Panc1 (cell line): ENCODE measurements around the gene FGF21. TPM values are rescaled to one million over a fixed set of nuclear protein-coding genes. Genes with fewer than 3 reads are reported as not detected.

Source experiments
- ATAC-seq: fragments of 200-7000 bp; cut with Tn5 transposase; 2 replicates; pipeline ENCODE4 v1.9.1; 2020; ENCODE audit warnings: mild to moderate bottlenecking, moderate library complexity
- BruUV-seq: library from RNA; stranded (reverse); fragments of 400-500 nt; replicated peaks from 2 replicates; lab custom pipeline; 2021; lab: Mats Ljungman, UMichigan
- CTCF ChIA-PET: fragments of 300-600 bp; sonication (Branson Sonifier 250); formaldehyde crosslinking; loops from one replicate; lab custom pipeline; 2022; ENCODE audit warnings: antibody characterized with exemption; lab: Charles Lee
- POLR2A ChIA-PET: fragments of 300-600 bp; sonication (Branson Sonifier 250); formaldehyde crosslinking; loops from one replicate; lab custom pipeline; 2022; ENCODE audit warnings: antibody characterized with exemption; lab: Charles Lee
- DNase-seq: peaks from one replicate; pipeline ENCODE4 v3.0.0-alpha.2; 2010; ENCODE audit warnings: low read depth, low spot score
- H3K27ac ChIP-seq: 2 replicates; pipeline ENCODE4 v1.5.1; 2011; ENCODE audit warnings: mild to moderate bottlenecking, low read length, inconsistent platforms
- H3K27me3 ChIP-seq: fragments of 200-500 bp; sonication (Bioruptor generic); 2 replicates; pipeline ENCODE4 v1.6.0; 2014; ENCODE audit warnings: low read length, inconsistent platforms; ENCODE audit not compliant: control insufficient read depth, insufficient read depth
- H3K36me3 ChIP-seq: fragments of 200-500 bp; sonication (Bioruptor generic); 2 replicates; pipeline ENCODE4 v1.5.1; 2014; ENCODE audit warnings: inconsistent platforms, mild to moderate bottlenecking, low read length, moderate library complexity; ENCODE audit not compliant: control insufficient read depth, insufficient read depth
- H3K4me1 ChIP-seq: 2 replicates; pipeline ENCODE4 v1.5.1; 2011; ENCODE audit warnings: inconsistent platforms, mild to moderate bottlenecking, low read length, moderate library complexity; ENCODE audit not compliant: control insufficient read depth, insufficient read depth
- H3K4me3 ChIP-seq, 2 experiments: 2 replicates each; pipeline ENCODE4 v1.5.1; 2011 to 2012; ENCODE audit warnings: low read depth in 2 of 2, low read length in 2 of 2, mild to moderate bottlenecking in 2 of 2, inconsistent platforms in 1 of 2, moderate library complexity in 1 of 2
- H3K9me3 ChIP-seq: fragments of 200-500 bp; sonication (Bioruptor generic); 2 replicates; pipeline ENCODE4 v1.5.1; 2014; ENCODE audit warnings: low read depth, mild to moderate bottlenecking, inconsistent platforms, low read length, moderate library complexity; ENCODE audit not compliant: control insufficient read depth, insufficient read depth
- POLR2AphosphoS5 ChIP-seq: IDR thresholded peaks from 2 replicates; pipeline ENCODE4 v1.6.1; 2012; ENCODE audit warnings: mild to moderate bottlenecking, low read depth, low read length, moderate library complexity
- SIN3A ChIP-seq: IDR thresholded peaks from 2 replicates; pipeline ENCODE4 v1.6.1; 2012; ENCODE audit warnings: low read depth, mild to moderate bottlenecking, low read length, moderate library complexity, borderline replicate concordance; ENCODE audit not compliant: insufficient read depth
- TCF7L2 ChIP-seq: IDR thresholded peaks from 2 replicates; pipeline ENCODE4 v1.6.1; 2011; ENCODE audit warnings: mild to moderate bottlenecking, low read depth, low read length, inconsistent platforms
- in situ Hi-C: cut with HindIII; loops from 2 replicates; pipeline ENCODE4 v1.10.0; 2016; ENCODE audit warnings: low sequenced_read_pairs, low pct_unique_long_range_greater_than_20kb
- intact Hi-C: fragments of 100-400 bp; cut with micrococcal nuclease; formaldehyde crosslinking; loops from one replicate; pipeline ENCODE4 v1.10.0; 2022; ENCODE audit not compliant: unreplicated experiment
- total RNA-seq: library from RNA; stranded (reverse); gene quantifications from one replicate; pipeline ENCODE4 v1.2.1, GENCODE V29; 2021; ENCODE audit not compliant: unreplicated experiment
- TF ChIP-seq, protein P1 (sequence below), 2 experiments: IDR thresholded peaks; 2 replicates each; pipeline ENCODE4 v1.6.1; 2011 to 2012; ENCODE audit warnings: low read depth in 2 of 2, control low read depth in 1 of 2, low read length in 1 of 2, mild to moderate bottlenecking in 1 of 2, moderate library complexity in 1 of 2; ENCODE audit not compliant: insufficient read depth in 1 of 2
- TF ChIP-seq, protein P2 (sequence below): fragments of 450-650 bp; IDR thresholded peaks from 2 replicates; pipeline ENCODE4 v1.5.1; 2017; ENCODE audit warnings: mild to moderate bottlenecking

The FGF21 gene
- total RNA-seq, 1 experiment from 2014 or later = not detected

DNA sequence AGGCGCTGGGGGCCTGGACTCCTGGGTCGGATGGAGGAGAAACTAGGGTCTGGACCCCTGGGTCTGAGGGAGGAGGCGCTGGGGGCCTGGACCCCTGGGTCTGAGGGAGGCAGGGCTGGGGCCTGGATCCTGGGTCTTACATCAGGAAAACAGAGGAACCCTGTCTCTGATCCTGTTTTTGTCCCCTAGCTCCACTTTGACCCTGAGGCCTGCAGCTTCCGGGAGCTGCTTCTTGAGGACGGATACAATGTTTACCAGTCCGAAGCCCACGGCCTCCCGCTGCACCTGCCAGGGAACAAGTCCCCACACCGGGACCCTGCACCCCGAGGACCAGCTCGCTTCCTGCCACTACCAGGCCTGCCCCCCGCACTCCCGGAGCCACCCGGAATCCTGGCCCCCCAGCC is 2.4 kb downstream of the FGF21 start:
- intact Hi-C loops = no loop called here
- TF ChIP-seq TCF7L2 = no peak
- TF ChIP-seq POLR2AphosphoS5 = no peak
- no peak for TF ChIP-seq SIN3A
- TF ChIP-seq, protein P1, sequence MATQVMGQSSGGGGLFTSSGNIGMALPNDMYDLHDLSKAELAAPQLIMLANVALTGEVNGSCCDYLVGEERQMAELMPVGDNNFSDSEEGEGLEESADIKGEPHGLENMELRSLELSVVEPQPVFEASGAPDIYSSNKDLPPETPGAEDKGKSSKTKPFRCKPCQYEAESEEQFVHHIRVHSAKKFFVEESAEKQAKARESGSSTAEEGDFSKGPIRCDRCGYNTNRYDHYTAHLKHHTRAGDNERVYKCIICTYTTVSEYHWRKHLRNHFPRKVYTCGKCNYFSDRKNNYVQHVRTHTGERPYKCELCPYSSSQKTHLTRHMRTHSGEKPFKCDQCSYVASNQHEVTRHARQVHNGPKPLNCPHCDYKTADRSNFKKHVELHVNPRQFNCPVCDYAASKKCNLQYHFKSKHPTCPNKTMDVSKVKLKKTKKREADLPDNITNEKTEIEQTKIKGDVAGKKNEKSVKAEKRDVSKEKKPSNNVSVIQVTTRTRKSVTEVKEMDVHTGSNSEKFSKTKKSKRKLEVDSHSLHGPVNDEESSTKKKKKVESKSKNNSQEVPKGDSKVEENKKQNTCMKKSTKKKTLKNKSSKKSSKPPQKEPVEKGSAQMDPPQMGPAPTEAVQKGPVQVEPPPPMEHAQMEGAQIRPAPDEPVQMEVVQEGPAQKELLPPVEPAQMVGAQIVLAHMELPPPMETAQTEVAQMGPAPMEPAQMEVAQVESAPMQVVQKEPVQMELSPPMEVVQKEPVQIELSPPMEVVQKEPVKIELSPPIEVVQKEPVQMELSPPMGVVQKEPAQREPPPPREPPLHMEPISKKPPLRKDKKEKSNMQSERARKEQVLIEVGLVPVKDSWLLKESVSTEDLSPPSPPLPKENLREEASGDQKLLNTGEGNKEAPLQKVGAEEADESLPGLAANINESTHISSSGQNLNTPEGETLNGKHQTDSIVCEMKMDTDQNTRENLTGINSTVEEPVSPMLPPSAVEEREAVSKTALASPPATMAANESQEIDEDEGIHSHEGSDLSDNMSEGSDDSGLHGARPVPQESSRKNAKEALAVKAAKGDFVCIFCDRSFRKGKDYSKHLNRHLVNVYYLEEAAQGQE (IDR thresholded peaks at IDR 0.05; ENCODE audit: insufficient read depth in 1 of 2, low read depth in 2 of 2, low read length in 1 of 2) = no peak
- TF ChIP-seq, protein P2, sequence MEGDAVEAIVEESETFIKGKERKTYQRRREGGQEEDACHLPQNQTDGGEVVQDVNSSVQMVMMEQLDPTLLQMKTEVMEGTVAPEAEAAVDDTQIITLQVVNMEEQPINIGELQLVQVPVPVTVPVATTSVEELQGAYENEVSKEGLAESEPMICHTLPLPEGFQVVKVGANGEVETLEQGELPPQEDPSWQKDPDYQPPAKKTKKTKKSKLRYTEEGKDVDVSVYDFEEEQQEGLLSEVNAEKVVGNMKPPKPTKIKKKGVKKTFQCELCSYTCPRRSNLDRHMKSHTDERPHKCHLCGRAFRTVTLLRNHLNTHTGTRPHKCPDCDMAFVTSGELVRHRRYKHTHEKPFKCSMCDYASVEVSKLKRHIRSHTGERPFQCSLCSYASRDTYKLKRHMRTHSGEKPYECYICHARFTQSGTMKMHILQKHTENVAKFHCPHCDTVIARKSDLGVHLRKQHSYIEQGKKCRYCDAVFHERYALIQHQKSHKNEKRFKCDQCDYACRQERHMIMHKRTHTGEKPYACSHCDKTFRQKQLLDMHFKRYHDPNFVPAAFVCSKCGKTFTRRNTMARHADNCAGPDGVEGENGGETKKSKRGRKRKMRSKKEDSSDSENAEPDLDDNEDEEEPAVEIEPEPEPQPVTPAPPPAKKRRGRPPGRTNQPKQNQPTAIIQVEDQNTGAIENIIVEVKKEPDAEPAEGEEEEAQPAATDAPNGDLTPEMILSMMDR = no peak
- POLR2A ChIA-PET = no interaction called here

DNA sequence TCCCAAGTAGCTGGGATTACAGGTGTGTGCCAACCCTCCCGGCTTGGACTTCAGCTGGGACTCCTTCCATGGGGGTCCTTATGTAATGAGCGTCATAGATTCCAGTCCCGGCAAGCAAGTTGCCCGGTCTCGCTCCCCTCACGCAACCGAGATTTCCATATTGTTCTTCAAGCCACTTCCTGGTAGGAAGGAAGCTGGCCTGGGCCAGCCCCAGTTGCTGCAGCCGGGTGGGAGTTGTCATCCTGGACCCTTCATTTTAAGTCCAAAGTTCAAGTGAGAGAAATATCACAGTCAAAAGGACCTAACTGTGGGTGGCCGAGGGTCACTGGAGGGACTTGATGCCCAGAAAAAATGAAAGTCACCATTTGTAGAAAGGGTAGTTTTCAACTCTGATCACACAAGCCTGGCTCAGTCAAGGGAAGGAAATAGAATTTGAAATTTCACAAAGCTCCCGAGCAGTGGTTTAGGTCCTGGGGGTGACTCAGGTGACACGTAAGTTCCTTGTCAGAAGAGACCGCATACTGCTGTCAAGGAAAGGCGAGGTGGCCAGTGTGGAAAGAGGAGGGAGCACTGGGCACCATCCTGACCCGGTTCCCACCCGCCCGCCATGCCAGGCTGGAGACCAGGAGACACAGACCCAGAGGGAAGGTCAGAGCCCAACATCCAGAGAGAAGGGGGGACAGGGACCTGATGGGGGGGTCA is 5.3 kb downstream of the FGF21 start:
- intact Hi-C loops = no loop called here

More for the DNA sequence above, 2.4 kb downstream of the FGF21 start:
- H3K27ac ChIP-seq = no peak overlapping the region
- H3K27me3 ChIP-seq = no peaks in the 10 kb centered on the region
- H3K36me3 ChIP-seq = no peaks in the 10 kb centered on the region
- in situ Hi-C loops = no loop called here
- no peaks in the 10 kb centered on the region; the same call in 1 of the 2 replicates for H3K4me1 ChIP-seq
- DNase-seq (no peak), ATAC-seq (no peak)
- H3K9me3 ChIP-seq = no peaks in the 10 kb centered on the region
- CTCF ChIA-PET = no interaction called here
- no peak overlapping the region for H3K4me3 ChIP-seq
- no TSS peak for BruUV-seq

More for the DNA sequence above, 5.3 kb downstream of the FGF21 start:
- TF ChIP-seq, protein P1 (IDR thresholded peaks at IDR 0.05; ENCODE audit: insufficient read depth in 1 of 2, low read depth in 2 of 2, low read length in 1 of 2) = no peak
- TF ChIP-seq POLR2AphosphoS5 (no peak), TCF7L2 (no peak), SIN3A (no peak)
- TF ChIP-seq, protein P2 = no peak
- ChIA-PET CTCF (interaction anchor here (0.7 kb wide), 1 partner anchor 175 kb away, joined by 3 read pairs; no protein-coding TSS in a partner anchor), POLR2A (no interaction called here)
- no peaks in the 10 kb centered on the region; the same call in 1 of the 2 replicates for H3K4me1 ChIP-seq
- DNase-seq = no peak
- no peaks in the 10 kb centered on the region for H3K36me3 ChIP-seq
- in situ Hi-C loops = no loop called here
- BruUV-seq = no TSS peak
- no peak overlapping the region for H3K27ac ChIP-seq
- H3K4me3 ChIP-seq = no peak overlapping the region
- H3K9me3 ChIP-seq = no peaks in the 10 kb centered on the region
- no peak for ATAC-seq
- H3K27me3 ChIP-seq = no peaks in the 10 kb centered on the region
